Tibial nerve (tissue), 4 donors: ENCODE results near the gene LMO7.

Source experiments
- EP300 ChIP-seq, 2 donors: sonication (generic); formaldehyde crosslinking; IDR thresholded peaks; one replicate each; pipeline ENCODE4 v1.6.1; 2017; ENCODE audit warnings: antibody characterized with exemption in 2 of 2, mild to moderate bottlenecking in 1 of 2
- TF ChIP-seq, protein P1 (sequence below), 5 experiments: fragments of 200-600 bp in 3 of 5; fragments of 450-650 bp in 2 of 5; sonication (generic) in 3 of 5; IDR thresholded peaks; one replicate each; pipeline ENCODE4 v1.5.1; 2016 to 2019; ENCODE audit warnings: antibody characterized with exemption in 5 of 5, mild to moderate bottlenecking in 3 of 5, moderate library complexity in 2 of 5

DNA sequence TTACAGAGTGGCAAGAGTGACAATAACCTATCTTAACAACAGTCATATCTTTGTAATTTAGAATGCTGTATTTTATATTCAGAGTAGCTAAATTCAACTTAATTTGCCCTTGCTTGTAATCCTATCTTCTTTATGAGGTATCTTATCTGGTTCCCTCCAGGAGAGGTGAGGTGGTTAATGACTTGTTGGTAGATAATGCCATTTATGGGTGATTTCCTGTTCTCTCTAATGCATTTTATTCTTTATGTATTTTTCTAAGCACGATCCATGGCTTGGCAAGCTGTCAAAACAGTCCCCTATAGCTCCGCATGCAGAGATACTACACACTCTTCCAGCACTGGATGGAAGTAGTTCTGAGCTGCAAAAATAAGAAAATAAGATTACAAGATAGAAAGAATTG, 267.9 kb downstream of the LMO7 start:
- TF ChIP-seq, protein P1, sequence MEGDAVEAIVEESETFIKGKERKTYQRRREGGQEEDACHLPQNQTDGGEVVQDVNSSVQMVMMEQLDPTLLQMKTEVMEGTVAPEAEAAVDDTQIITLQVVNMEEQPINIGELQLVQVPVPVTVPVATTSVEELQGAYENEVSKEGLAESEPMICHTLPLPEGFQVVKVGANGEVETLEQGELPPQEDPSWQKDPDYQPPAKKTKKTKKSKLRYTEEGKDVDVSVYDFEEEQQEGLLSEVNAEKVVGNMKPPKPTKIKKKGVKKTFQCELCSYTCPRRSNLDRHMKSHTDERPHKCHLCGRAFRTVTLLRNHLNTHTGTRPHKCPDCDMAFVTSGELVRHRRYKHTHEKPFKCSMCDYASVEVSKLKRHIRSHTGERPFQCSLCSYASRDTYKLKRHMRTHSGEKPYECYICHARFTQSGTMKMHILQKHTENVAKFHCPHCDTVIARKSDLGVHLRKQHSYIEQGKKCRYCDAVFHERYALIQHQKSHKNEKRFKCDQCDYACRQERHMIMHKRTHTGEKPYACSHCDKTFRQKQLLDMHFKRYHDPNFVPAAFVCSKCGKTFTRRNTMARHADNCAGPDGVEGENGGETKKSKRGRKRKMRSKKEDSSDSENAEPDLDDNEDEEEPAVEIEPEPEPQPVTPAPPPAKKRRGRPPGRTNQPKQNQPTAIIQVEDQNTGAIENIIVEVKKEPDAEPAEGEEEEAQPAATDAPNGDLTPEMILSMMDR (IDR thresholded peaks at IDR 0.05) = no peak
- no peak for TF ChIP-seq EP300 (IDR thresholded peaks at IDR 0.05)
